ENCODE measurements around the gene PTGIR.

Gene PTGIR

GRCh38 chr19:46573679-46574498 lies 51.0 kb downstream of the PTGIR start:
- no peak for TF ChIP-seq CTCF (IDR thresholded peaks at IDR 0.05; ENCODE audit: low read depth, low read length, missing control alignments)
- DNase-seq (ENCODE audit: low read depth): no peak
- H3K4me3 ChIP-seq (ENCODE audit: low read depth, low read length): no peak overlapping the region

DNA sequence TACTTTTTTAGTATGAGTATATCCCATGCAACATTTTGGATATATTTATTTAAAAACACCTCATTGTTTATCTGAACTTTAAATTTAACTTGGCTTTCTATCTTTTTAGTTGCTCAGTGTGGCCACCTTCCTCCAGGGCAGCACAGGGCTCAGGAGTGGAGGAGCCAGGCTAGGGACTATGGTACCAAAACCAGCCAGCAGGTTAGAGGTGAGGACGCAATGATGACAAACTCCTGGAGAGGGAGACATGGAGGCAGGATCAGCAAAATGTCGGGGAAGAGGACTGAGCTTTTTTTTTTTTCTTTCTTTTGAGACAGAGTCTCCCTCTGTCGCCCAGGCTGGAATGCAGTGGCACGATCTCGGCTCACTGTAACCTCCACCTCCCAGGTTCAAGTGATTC lies 53.4 kb downstream of the PTGIR start:
- DNase-seq (ENCODE audit: low read depth): no peak
- no peak for TF ChIP-seq CTCF (IDR thresholded peaks at IDR 0.05; ENCODE audit: low read depth, low read length, missing control alignments)
- H3K4me3 ChIP-seq (ENCODE audit: low read depth, low read length): no peak overlapping the region
